Stimulated activated CD4-positive, alpha-beta T cell treated with anti-CD3 and anti-CD28 coated beads, Interleukin-4, amount 100 ng/mL, for 48 hours (primary cell): ENCODE measurements around the gene CHRDL2.
"Not testable (repeated sequence)": the region's sequence is repeated elsewhere in the genome, so short reads cannot be mapped to it uniquely, and the experiment has no call there.

Source experiments
- DNase-seq, 2 donors: peaks; one replicate each; pipeline ENCODE4 v3.0.0-alpha.2; 2020; ENCODE audit warnings: low read depth in 2 of 2

The CHRDL2 gene, protein sequence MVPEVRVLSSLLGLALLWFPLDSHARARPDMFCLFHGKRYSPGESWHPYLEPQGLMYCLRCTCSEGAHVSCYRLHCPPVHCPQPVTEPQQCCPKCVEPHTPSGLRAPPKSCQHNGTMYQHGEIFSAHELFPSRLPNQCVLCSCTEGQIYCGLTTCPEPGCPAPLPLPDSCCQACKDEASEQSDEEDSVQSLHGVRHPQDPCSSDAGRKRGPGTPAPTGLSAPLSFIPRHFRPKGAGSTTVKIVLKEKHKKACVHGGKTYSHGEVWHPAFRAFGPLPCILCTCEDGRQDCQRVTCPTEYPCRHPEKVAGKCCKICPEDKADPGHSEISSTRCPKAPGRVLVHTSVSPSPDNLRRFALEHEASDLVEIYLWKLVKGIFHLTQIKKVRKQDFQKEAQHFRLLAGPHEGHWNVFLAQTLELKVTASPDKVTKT

GRCh38 chr11:74731301-74732094 lies at the start of gene CHRDL2:
TSS of gene CHRDL2 (minus strand) at chr11:74731426. CDS start at chr11:74730888, 538 bp downstream.
- no peak for DNase-seq

DNA sequence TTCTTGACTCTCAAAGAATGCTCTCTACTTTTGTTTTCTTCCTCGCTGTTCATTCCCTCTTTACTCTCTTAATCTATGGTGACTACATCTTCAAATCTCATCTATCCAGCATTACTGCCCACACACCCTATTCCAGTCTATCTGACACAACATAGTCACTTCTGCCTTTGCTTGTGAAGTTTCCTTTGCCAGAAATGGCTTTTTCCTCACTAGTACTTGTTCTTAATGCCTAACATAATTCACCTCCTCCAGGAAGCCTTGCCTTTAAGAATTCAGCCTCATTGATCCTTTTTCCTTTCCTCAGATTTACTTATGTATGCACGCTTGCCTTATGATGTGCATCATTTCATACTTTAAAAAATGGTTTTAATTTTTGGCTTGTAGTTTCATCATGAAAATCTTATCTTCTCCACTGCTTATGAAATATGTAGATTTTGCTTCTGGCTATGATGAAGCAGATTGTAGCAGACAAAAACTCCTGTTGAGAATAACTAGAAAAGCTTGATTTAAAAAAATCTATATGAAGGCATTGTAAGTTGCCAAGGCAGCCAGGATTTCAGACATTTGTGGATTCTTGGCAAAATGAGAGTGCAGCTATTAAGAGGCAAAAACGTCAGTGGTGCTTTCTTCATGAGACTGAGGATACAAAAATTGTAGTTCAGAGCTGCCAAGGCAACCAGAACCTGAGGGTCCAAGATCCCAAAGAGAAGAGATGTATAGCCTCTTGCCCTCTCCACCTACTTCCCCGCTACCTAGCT lies 49.2 kb upstream of the CHRDL2 start:
- DNase-seq, result no peak

GRCh38 chr11:74778581-74778980 lies 47.4 kb upstream of the CHRDL2 start:
- no peak for DNase-seq

DNA sequence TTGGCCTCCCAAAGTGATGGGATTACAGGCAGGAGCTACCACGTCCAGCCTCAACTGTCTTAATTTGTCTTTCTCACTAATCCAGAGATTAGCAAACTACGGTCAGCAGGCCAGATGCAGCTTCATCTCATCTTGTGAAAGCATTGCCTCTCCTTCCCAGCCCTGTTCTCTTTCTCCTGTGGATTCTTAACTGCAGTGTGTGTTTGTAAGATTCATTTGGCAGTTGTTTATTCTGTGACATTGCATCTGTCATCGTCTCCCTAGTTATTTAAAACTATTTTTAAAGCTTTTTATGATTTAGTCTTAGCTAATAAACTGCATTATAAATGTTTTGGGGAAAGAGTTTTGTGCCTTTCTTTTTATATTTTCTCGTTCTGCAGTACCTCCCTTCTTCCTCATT lies 46.7 kb upstream of the CHRDL2 start:
- DNase-seq, result no peak

DNA sequence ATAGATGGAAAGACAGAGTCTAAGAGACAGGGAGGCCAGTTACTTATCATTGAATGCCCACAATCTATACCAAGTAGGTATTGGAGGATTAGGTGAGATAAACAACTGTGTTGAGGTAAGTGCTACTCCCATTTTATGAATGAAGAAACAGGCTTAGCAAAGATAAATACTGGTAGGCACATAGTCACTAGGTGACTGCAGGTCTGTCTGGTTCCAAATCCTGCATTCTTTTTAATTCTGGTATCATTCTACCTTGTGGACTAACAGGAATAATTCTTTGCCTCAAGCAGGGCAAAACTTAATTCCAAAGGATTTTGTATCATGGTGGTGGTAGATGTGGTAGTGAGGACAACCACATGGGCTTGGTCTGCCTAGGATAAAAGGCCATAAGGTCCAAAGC lies 45.8 kb upstream of the CHRDL2 start:
- no peak for DNase-seq

DNA sequence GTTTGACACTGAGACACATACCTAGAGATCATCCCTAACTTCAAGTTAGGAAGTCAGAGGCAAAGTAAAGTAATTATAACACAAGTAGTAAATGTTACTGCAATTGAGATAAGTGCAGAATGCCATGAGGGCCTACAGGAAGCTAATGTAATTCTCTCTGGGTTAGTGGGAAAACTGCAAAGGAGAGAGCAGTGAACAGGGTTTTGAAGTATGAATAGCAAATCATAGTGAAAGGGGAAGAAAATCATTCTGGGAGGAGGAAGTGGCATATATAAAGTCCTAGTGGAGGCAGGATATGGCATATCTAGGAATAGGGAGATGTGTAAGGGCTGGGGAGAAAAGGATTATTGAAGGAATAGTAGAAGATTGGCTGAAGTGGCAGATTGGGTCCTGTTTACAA lies 45.3 kb upstream of the CHRDL2 start:
- DNase-seq, result no peak

DNA sequence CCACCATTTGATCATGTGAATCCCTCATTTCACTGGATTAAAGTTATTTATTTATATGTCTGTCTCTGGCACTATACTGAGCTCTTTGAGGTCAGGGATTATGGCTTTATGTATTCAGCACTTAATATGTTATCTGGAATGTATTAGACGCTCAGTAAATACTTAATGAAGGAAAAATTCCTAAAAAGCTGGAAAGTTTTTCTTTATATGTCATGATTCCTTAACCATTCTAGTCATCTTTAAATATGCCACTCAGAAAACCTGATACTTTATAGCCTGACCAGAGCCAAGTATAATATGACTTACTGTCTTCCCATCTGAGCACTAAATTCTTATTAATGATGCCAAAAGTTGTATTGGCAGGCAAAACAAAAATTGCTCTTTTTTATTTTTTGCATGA lies 44.5 kb upstream of the CHRDL2 start:
- DNase-seq, result no peak

- DNase-seq, result no peak
Observed at GRCh38 chr11:74773476-74773875, 42.2 kb upstream of the CHRDL2 start.

DNA sequence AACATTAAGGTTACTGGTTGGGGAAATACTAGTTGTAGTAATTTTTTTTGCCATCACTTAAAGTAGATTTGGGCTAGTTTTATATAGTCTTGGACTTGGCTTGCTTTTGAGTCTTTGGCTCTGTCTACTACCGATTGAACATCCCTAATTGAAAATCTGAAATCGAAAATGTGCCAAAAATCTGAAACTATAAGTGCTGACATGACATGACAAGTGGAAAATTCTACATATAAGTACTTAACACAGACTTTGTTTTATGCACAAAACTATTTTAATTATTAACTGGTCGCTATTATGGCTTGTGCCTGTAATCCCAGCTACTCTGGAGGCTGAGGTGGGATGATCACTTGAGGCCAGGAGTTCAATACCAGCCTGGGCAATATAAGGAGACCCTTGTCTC lies 39.9 kb upstream of the CHRDL2 start:
- no peak for DNase-seq

DNA sequence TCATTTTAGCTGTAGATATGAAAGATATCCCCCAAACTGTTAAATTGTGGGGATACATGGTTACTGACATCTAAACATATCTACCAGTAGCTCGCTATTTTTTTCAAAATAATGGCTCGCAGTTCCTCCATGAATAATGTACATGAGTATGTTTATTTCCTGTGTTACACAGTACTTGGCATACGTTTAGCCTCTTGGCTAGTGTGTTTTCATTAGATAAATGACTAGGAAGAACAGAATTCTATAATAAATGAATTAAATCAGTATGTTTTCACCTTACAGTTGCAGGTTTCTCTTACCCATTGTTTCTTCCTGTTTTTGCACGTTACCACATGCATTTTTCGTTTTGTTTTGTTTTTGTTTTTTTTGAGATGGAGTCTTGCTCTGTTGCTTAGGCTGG lies 39.2 kb upstream of the CHRDL2 start:
- DNase-seq, result no peak

- no peak for DNase-seq
Observed at GRCh38 chr11:74769055-74769707, 38.0 kb upstream of the CHRDL2 start.

GRCh38 chr11:74768172-74768651 lies 37.0 kb upstream of the CHRDL2 start:
- peak in 1 of 2 donors; percentile 28 for DNase-seq

- no peak for DNase-seq
Observed at GRCh38 chr11:74766905-74767304, 35.7 kb upstream of the CHRDL2 start.

- DNase-seq, result no peak
Observed at GRCh38 chr11:74756571-74756970, 25.3 kb upstream of the CHRDL2 start.

DNA sequence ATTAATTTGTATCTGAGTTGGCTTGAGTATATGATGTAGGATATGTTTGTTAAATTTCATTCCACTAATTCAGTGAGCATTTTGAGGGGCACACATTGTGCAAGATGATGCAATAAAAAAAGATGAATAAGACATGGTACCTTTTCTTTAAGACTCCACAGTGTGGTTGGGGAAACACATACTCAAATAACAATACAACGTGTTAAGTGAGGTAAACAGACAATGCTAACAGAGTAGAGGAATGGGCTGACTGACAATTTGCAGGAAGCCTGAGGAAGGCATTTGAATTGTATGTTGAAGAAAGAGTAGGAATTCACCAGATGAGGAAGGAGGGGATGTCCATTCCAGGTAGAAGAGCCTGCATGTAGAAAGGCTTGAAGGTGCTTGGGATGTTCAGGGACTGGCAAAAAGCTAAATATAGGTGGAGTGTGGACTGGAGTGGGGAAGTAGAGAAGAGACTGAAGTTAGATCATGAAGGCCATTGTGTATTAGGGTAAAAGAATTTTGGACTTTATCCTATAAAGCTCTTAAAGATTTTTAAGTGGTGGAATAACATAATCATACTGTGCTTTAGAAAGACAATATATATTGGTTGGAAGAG lies 24.3 kb upstream of the CHRDL2 start:
- no peak for DNase-seq

- no peak for DNase-seq
Observed at GRCh38 chr11:74754507-74755252, 23.5 kb upstream of the CHRDL2 start.

- DNase-seq, result no peak
Observed at GRCh38 chr11:74751303-74751702, 20.1 kb upstream of the CHRDL2 start.

DNA sequence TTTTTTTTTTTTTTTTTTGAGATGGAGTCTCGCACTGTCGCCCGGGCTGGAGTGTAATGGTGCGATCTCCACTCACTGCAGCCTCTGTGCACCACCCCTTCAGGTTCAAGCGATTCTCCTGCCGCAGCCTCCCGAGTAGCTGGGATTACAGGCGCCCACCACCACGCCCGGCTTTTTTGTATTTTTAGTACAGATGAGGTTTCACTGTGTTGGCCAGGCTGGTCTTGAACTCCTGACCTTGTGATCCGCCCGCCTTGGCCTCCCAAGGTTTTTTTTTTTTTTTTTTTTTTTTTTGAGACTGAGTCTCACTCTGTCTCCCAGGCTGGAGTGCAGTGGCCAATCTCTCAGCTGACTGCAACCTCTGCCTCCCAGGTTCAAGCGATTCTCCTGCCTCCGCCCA lies 19.4 kb upstream of the CHRDL2 start:
- DNase-seq, result not testable (repeated sequence)

DNA sequence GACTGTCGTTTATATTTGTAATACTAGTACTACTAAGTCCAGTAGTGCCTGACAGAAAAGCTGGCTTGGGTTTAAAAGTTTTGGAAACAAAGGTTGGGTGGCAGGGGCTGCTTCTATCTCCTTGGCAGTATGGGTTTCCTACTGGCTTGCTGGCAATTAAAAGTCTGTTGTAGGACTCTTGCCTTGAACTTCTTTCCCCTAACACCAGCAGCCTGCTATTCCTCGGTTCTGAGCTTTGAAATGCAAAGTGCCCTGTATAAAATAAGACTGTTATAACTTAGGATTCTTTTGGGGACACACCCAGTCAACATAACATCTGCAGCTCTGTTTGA lies 18.7 kb upstream of the CHRDL2 start:
- no peak for DNase-seq

GRCh38 chr11:74749127-74749964 lies 18.1 kb upstream of the CHRDL2 start:
- peak; percentile 41 to 45 for DNase-seq
